Neuron (in vitro differentiated cells): ENCODE measurements around the gene EDNRA.
A peak's percentile ranks its signal among the peaks of the same experiment; 100 is the strongest.
"Not testable (repeated sequence)": the region's sequence is repeated elsewhere in the genome, so short reads cannot be mapped to it uniquely, and the experiment has no call there.

ENCODE experiments used
- H2AFZ ChIP-seq: one replicate; pipeline ENCODE4 v1.6.1; 2013; ENCODE audit warnings: low read depth, mild to moderate bottlenecking, inconsistent platforms, low read length, moderate library complexity
- H3K27me3 ChIP-seq: one replicate; pipeline ENCODE4 v1.6.1; 2013; ENCODE audit warnings: low read length; ENCODE audit not compliant: insufficient read depth
- H3K36me3 ChIP-seq: one replicate; pipeline ENCODE4 v1.6.1; 2013; ENCODE audit warnings: low read length; ENCODE audit not compliant: insufficient read depth
- H3K4me1 ChIP-seq: one replicate; pipeline ENCODE4 v1.6.1; 2013; ENCODE audit warnings: low read length; ENCODE audit not compliant: insufficient read depth
- H3K4me3 ChIP-seq: 2 replicates; pipeline ENCODE4 v1.5.1; 2013; ENCODE audit warnings: mild to moderate bottlenecking, low read length, moderate library complexity
- H3K9me3 ChIP-seq: one replicate; pipeline ENCODE4 v1.6.1; 2013; ENCODE audit warnings: low read length

Gene EDNRA

GRCh38 chr4:147480891-147481576 lies at the start of gene EDNRA:
Gene EDNRA, plus strand, starts transcription at chr4:147481097. Its CDS starts 4,585 bp downstream, at chr4:147485682.
- H3K9me3 ChIP-seq: no peaks in the 10 kb centered on the region
- peaks cover 39% of the 10 kb centered on the region for H3K27me3 ChIP-seq
- peak within 1 kb of the TSS; percentile 18 for H3K4me3 ChIP-seq
- H3K4me1 ChIP-seq: no peaks in the 10 kb centered on the region
- no peaks in the 10 kb centered on the region for H3K36me3 ChIP-seq
- H2AFZ ChIP-seq: peak within 1 kb of the TSS; percentile 36

GRCh38 chr4:147434370-147434769 lies 46.5 kb upstream of the EDNRA start:
- H3K27me3 ChIP-seq, H2AFZ ChIP-seq, H3K4me3 ChIP-seq, H3K9me3 ChIP-seq, H3K4me1 ChIP-seq, H3K36me3 ChIP-seq: not testable (repeated sequence)

- no peak overlapping the region for H3K4me3 ChIP-seq
- no peaks in the 10 kb centered on the region for H3K27me3 ChIP-seq
- H2AFZ ChIP-seq: no peak overlapping the region
- H3K4me1 ChIP-seq: no peaks in the 10 kb centered on the region
- H3K9me3 ChIP-seq: no peaks in the 10 kb centered on the region
- H3K36me3 ChIP-seq: no peaks in the 10 kb centered on the region
Observed at GRCh38 chr4:147440442-147440841, 40.5 kb upstream of the EDNRA start.

- Histone ChIP-seq H3K9me3 (no peaks in the 10 kb centered on the region), H3K4me3 (no peak overlapping the region), H3K27me3 (no peaks in the 10 kb centered on the region), H2AFZ (no peak overlapping the region), H3K36me3 (no peaks in the 10 kb centered on the region), H3K4me1 (no peaks in the 10 kb centered on the region)
Observed at GRCh38 chr4:147447786-147448185, 33.1 kb upstream of the EDNRA start.

GRCh38 chr4:147453561-147454141 lies 27.2 kb upstream of the EDNRA start:
- Histone ChIP-seq H2AFZ (no peak overlapping the region), H3K4me1 (no peaks in the 10 kb centered on the region), H3K4me3 (no peak overlapping the region)

GRCh38 chr4:147456706-147457105 lies 24.2 kb upstream of the EDNRA start:
- Histone ChIP-seq H3K36me3 (no peaks in the 10 kb centered on the region), H3K4me1 (no peaks in the 10 kb centered on the region), H3K4me3 (no peak overlapping the region), H2AFZ (no peak overlapping the region), H3K9me3 (no peaks in the 10 kb centered on the region), H3K27me3 (no peaks in the 10 kb centered on the region)

More at GRCh38 chr4:147453561-147454141, 27.2 kb upstream of the EDNRA start:
- Histone ChIP-seq H3K9me3 (no peaks in the 10 kb centered on the region), H3K27me3 (no peaks in the 10 kb centered on the region), H3K36me3 (no peaks in the 10 kb centered on the region)

GRCh38 chr4:147461161-147461560 lies 19.7 kb upstream of the EDNRA start:
- H3K36me3 ChIP-seq: no peaks in the 10 kb centered on the region
- H3K4me3 ChIP-seq: no peak overlapping the region
- H2AFZ ChIP-seq: no peak overlapping the region
- H3K9me3 ChIP-seq: no peaks in the 10 kb centered on the region
- no peaks in the 10 kb centered on the region for H3K4me1 ChIP-seq
- no peaks in the 10 kb centered on the region for H3K27me3 ChIP-seq

- Histone ChIP-seq H3K4me3 (no peak overlapping the region), H3K9me3 (no peaks in the 10 kb centered on the region), H3K4me1 (no peaks in the 10 kb centered on the region), H3K27me3 (no peaks in the 10 kb centered on the region), H3K36me3 (no peaks in the 10 kb centered on the region), H2AFZ (no peak overlapping the region)
Observed at GRCh38 chr4:147463065-147463464, 17.8 kb upstream of the EDNRA start.

- H3K9me3 ChIP-seq: no peaks in the 10 kb centered on the region
- no peaks in the 10 kb centered on the region for H3K27me3 ChIP-seq
- no peak overlapping the region for H2AFZ ChIP-seq
- no peak overlapping the region for H3K4me3 ChIP-seq
- no peaks in the 10 kb centered on the region for H3K4me1 ChIP-seq
- H3K36me3 ChIP-seq: no peaks in the 10 kb centered on the region
Observed at GRCh38 chr4:147465461-147465860, 15.4 kb upstream of the EDNRA start.

- Histone ChIP-seq H2AFZ (no peak overlapping the region), H3K4me1 (no peaks in the 10 kb centered on the region), H3K4me3 (no peak overlapping the region)
Observed at GRCh38 chr4:147477439-147477838, 3.5 kb upstream of the EDNRA start.

GRCh38 chr4:147479376-147479775 lies 1.5 kb upstream of the EDNRA start:
- Histone ChIP-seq H3K36me3 (no peaks in the 10 kb centered on the region), H3K4me1 (no peaks in the 10 kb centered on the region), H3K27me3 (peaks cover 39% of the 10 kb centered on the region), H2AFZ (no peak overlapping the region), H3K9me3 (no peaks in the 10 kb centered on the region), H3K4me3 (no peak overlapping the region)

More at GRCh38 chr4:147477439-147477838, 3.5 kb upstream of the EDNRA start:
- Histone ChIP-seq H3K9me3 (no peaks in the 10 kb centered on the region), H3K27me3 (peaks cover 34% of the 10 kb centered on the region), H3K36me3 (no peaks in the 10 kb centered on the region)

- Histone ChIP-seq H3K27me3 (peaks cover 39% of the 10 kb centered on the region), H3K36me3 (no peaks in the 10 kb centered on the region), H2AFZ (no peak overlapping the region), H3K4me1 (no peaks in the 10 kb centered on the region), H3K9me3 (no peaks in the 10 kb centered on the region), H3K4me3 (no peak overlapping the region)
Observed at GRCh38 chr4:147479786-147480185, 1.1 kb upstream of the EDNRA start.

GRCh38 chr4:147480502-147480890 lies 401 bp upstream of the EDNRA start:
- H3K9me3 ChIP-seq: no peaks in the 10 kb centered on the region
- H3K36me3 ChIP-seq: no peaks in the 10 kb centered on the region
- H3K4me3 ChIP-seq: no peak overlapping the region
- H3K27me3 ChIP-seq: peaks cover 39% of the 10 kb centered on the region
- no peak overlapping the region for H2AFZ ChIP-seq
- H3K4me1 ChIP-seq: no peaks in the 10 kb centered on the region
